HepG2 (cell line): ENCODE results near the gene PRR4. TPM values are rescaled to one million over a fixed set of nuclear protein-coding genes. Genes with fewer than 3 reads are reported as not detected.
A peak's percentile ranks its signal among the peaks of the same experiment; 100 is the strongest.

ENCODE experiments used
- EED ChIP-seq: sonication (generic); formaldehyde crosslinking; IDR thresholded peaks from 2 replicates; pipeline ENCODE4 v1.5.0; 2020; ENCODE audit warnings: mild to moderate bottlenecking, missing genetic modification reagents
- HMGXB4 ChIP-seq, 2 experiments: sonication (generic) in 1 of 2; formaldehyde crosslinking in 1 of 2; IDR thresholded peaks; 2 replicates each; pipeline versions ENCODE4 v1.4.0 to v1.6.1; 2018 to 2020; ENCODE audit warnings: missing genetic modification reagents in 2 of 2, borderline replicate concordance in 1 of 2, low read depth in 1 of 2, mild to moderate bottlenecking in 1 of 2, missing biosample characterization in 1 of 2
- KIAA2018 ChIP-seq: sonication (generic); formaldehyde crosslinking; IDR thresholded peaks from 2 replicates; pipeline ENCODE4 v1.5.0; 2020; ENCODE audit warnings: mild to moderate bottlenecking, missing genetic modification reagents, borderline replicate concordance
- MAZ ChIP-seq, 2 experiments: sonication (generic) in 1 of 2; formaldehyde crosslinking in 1 of 2; IDR thresholded peaks; 2 replicates each; pipeline versions ENCODE4 v1.5.0 to v1.6.1; 2012 to 2020; ENCODE audit warnings: low read depth in 2 of 2, mild to moderate bottlenecking in 2 of 2, borderline replicate concordance in 1 of 2, improper control_type of control experiment in 1 of 2, low read length in 1 of 2, missing genetic modification reagents in 1 of 2, moderate library complexity in 1 of 2
- NKX3-1 ChIP-seq: sonication (generic); formaldehyde crosslinking; IDR thresholded peaks from 2 replicates; pipeline ENCODE4 v1.5.0; 2020; ENCODE audit warnings: missing genetic modification reagents
- PRPF4 ChIP-seq: fragments of 200-400 bp; formaldehyde crosslinking; IDR thresholded peaks from 2 replicates; pipeline ENCODE4 v1.6.1; 2016; ENCODE audit warnings: low read length, low read depth; ENCODE audit not compliant: poor library complexity, severe bottlenecking
- TEAD3 ChIP-seq: optimal IDR thresholded peaks from 2 replicates; pipeline ENCODE3; 2016; ENCODE audit warnings: borderline replicate concordance
- ZNF234 ChIP-seq: sonication (generic); formaldehyde crosslinking; conservative IDR thresholded peaks from 2 replicates; pipeline ENCODE4 v1.5.1; 2020; ENCODE audit warnings: mild to moderate bottlenecking, missing genetic modification reagents
- ZNF318 ChIP-seq: sonication (generic); formaldehyde crosslinking; IDR thresholded peaks from 2 replicates; pipeline ENCODE4 v1.4.0; 2020; ENCODE audit warnings: mild to moderate bottlenecking, missing genetic modification reagents
- polyA plus RNA-seq, 8 experiments: library from polyadenylated mRNA; depleted of rRNA in 3 of 8; stranded (reverse) in 7 of 8; unstranded in 1 of 8; fragments of >200 nt; fragmentation: Illumina TruSeq in 4 of 8; extraction: Trizol in 4 of 8; gene quantifications; 2 replicates each; pipeline versions ENCODE4 v1.2.1 to v1.2.3, GENCODE V29; 2011 to 2016; ENCODE audit warnings: low read depth in 4 of 8, missing spikeins in 1 of 8, mixed read lengths in 1 of 8; ENCODE audit not compliant: insufficient read depth in 1 of 8
- total RNA-seq, 5 experiments: library from RNA; depleted of rRNA; stranded (reverse); fragments of >200 nt; fragmentation: Illumina TruSeq; extraction: Trizol; gene quantifications; 2 replicates each; pipeline ENCODE4 v1.2.3, GENCODE V29; 2016; ENCODE audit warnings: low read depth in 1 of 5

PRR4 gene
- total and polyA plus RNA-seq, 2 of the 13 experiments (the other 11 are each of a cell fraction or from before 2014, with no cell fraction given) = 2.3 to 5.4 TPM

GRCh38 chr12:10891937-10892336 lies 42.7 kb upstream of the PRR4 start (continued):
- TF ChIP-seq ZNF318 (CRISPR knock-in tag) (no peak), TEAD3 (CRISPR knock-in tag) (peak; percentile 96), NKX3-1 (CRISPR knock-in tag) (peak; percentile 69; the same call in 1 of the 2 replicates), MAZ (IDR thresholded peaks at IDR 0.05; ENCODE audit: borderline replicate concordance, low read depth, low read length) (no peak), MAZ (CRISPR knock-in tag; IDR thresholded peaks at IDR 0.05; ENCODE audit: low read depth) (no peak), ZNF234 (no peak), HMGXB4 (CRISPR knock-in tag; IDR thresholded peaks at IDR 0.05; ENCODE audit: borderline replicate concordance in 1 of 2, low read depth in 1 of 2) (peak in 1 of 2 experiments; percentile 81; a peak in 1 of 4 replicates), PRPF4 (no peak), EED (CRISPR knock-in tag) (no peak), KIAA2018 (CRISPR knock-in tag) (no peak)
